ENCODE results near the gene GBP6.

Gene GBP6

GRCh38 chr1:89351597-89352311 is 12.1 kb upstream of the GBP6 start:
- TF ChIP-seq CTCF (IDR thresholded peaks at IDR 0.05; ENCODE audit: poor library complexity, severe bottlenecking), result no peak
- Histone ChIP-seq H3K9me3 (ENCODE audit: severe bottlenecking) (no peaks in the 10 kb centered on the region), H3K36me3 (ENCODE audit: low read depth) (no peaks in the 10 kb centered on the region), H3K4me1 (ENCODE audit: insufficient read depth, poor library complexity, severe bottlenecking) (no peaks in the 10 kb centered on the region), H3K27ac (ENCODE audit: poor library complexity, severe bottlenecking) (no peak overlapping the region), H3K4me3 (ENCODE audit: severe bottlenecking) (no peak overlapping the region), H3K27me3 (ENCODE audit: insufficient read depth, poor library complexity, severe bottlenecking) (no peaks in the 10 kb centered on the region)
- no peak for ATAC-seq (ENCODE audit: low read depth)
- DNase-seq (ENCODE audit: low spot score), result no peak

GRCh38 chr1:89352421-89352820 is 11.4 kb upstream of the GBP6 start:
- no peaks in the 10 kb centered on the region for H3K4me1 ChIP-seq (ENCODE audit: insufficient read depth, poor library complexity, severe bottlenecking)
- H3K36me3 ChIP-seq (ENCODE audit: low read depth), result no peaks in the 10 kb centered on the region
- ATAC-seq (ENCODE audit: low read depth) (no peak), DNase-seq (ENCODE audit: low spot score) (no peak)
- no peaks in the 10 kb centered on the region for H3K27me3 ChIP-seq (ENCODE audit: insufficient read depth, poor library complexity, severe bottlenecking)
- H3K4me3 ChIP-seq (ENCODE audit: severe bottlenecking), result no peak overlapping the region
- H3K27ac ChIP-seq (ENCODE audit: poor library complexity, severe bottlenecking), result no peak overlapping the region
- TF ChIP-seq CTCF (IDR thresholded peaks at IDR 0.05; ENCODE audit: poor library complexity, severe bottlenecking), result no peak
- no peaks in the 10 kb centered on the region for H3K9me3 ChIP-seq (ENCODE audit: severe bottlenecking)

- Histone ChIP-seq H3K27ac (ENCODE audit: poor library complexity, severe bottlenecking) (no peak overlapping the region), H3K4me1 (ENCODE audit: insufficient read depth, poor library complexity, severe bottlenecking) (no peaks in the 10 kb centered on the region), H3K36me3 (ENCODE audit: low read depth) (no peaks in the 10 kb centered on the region), H3K9me3 (ENCODE audit: severe bottlenecking) (no peaks in the 10 kb centered on the region), H3K4me3 (ENCODE audit: severe bottlenecking) (no peak overlapping the region), H3K27me3 (ENCODE audit: insufficient read depth, poor library complexity, severe bottlenecking) (no peaks in the 10 kb centered on the region)
- DNase-seq (ENCODE audit: low spot score) (no peak), ATAC-seq (ENCODE audit: low read depth) (no peak)
- no peak for TF ChIP-seq CTCF (IDR thresholded peaks at IDR 0.05; ENCODE audit: poor library complexity, severe bottlenecking)
Measured at GRCh38 chr1:89354205-89354604, 9.7 kb upstream of the GBP6 start.

- TF ChIP-seq CTCF (IDR thresholded peaks at IDR 0.05; ENCODE audit: poor library complexity, severe bottlenecking), result no peak
- Histone ChIP-seq H3K4me3 (ENCODE audit: severe bottlenecking) (no peak overlapping the region), H3K27ac (ENCODE audit: poor library complexity, severe bottlenecking) (no peak overlapping the region), H3K36me3 (ENCODE audit: low read depth) (no peaks in the 10 kb centered on the region), H3K9me3 (ENCODE audit: severe bottlenecking) (no peaks in the 10 kb centered on the region), H3K4me1 (ENCODE audit: insufficient read depth, poor library complexity, severe bottlenecking) (no peaks in the 10 kb centered on the region), H3K27me3 (ENCODE audit: insufficient read depth, poor library complexity, severe bottlenecking) (no peaks in the 10 kb centered on the region)
- ATAC-seq (ENCODE audit: low read depth), result no peak
- DNase-seq (ENCODE audit: low spot score), result no peak
Measured at GRCh38 chr1:89355056-89355455, 8.8 kb upstream of the GBP6 start.

- no peaks in the 10 kb centered on the region for H3K27me3 ChIP-seq (ENCODE audit: insufficient read depth, poor library complexity, severe bottlenecking)
- H3K27ac ChIP-seq (ENCODE audit: poor library complexity, severe bottlenecking), result no peak overlapping the region
- H3K4me1 ChIP-seq (ENCODE audit: insufficient read depth, poor library complexity, severe bottlenecking), result no peaks in the 10 kb centered on the region
- no peak for TF ChIP-seq CTCF (IDR thresholded peaks at IDR 0.05; ENCODE audit: poor library complexity, severe bottlenecking)
- DNase-seq (ENCODE audit: low spot score) (no peak), ATAC-seq (ENCODE audit: low read depth) (0 out of 3 replicates have a peak, but pooled peaks have one; percentile 35)
- no peaks in the 10 kb centered on the region for H3K9me3 ChIP-seq (ENCODE audit: severe bottlenecking)
- H3K4me3 ChIP-seq (ENCODE audit: severe bottlenecking), result no peak overlapping the region
- no peaks in the 10 kb centered on the region for H3K36me3 ChIP-seq (ENCODE audit: low read depth)
Measured at GRCh38 chr1:89356658-89357400, 7.0 kb upstream of the GBP6 start.
